Measurements from ENCODE around the gene GALNT5. TPM values are rescaled to one million over a fixed set of nuclear protein-coding genes. Genes with fewer than 3 reads are reported as not detected.
A peak's percentile ranks its signal among the peaks of the same experiment; 100 is the strongest.

Gene GALNT5, protein sequence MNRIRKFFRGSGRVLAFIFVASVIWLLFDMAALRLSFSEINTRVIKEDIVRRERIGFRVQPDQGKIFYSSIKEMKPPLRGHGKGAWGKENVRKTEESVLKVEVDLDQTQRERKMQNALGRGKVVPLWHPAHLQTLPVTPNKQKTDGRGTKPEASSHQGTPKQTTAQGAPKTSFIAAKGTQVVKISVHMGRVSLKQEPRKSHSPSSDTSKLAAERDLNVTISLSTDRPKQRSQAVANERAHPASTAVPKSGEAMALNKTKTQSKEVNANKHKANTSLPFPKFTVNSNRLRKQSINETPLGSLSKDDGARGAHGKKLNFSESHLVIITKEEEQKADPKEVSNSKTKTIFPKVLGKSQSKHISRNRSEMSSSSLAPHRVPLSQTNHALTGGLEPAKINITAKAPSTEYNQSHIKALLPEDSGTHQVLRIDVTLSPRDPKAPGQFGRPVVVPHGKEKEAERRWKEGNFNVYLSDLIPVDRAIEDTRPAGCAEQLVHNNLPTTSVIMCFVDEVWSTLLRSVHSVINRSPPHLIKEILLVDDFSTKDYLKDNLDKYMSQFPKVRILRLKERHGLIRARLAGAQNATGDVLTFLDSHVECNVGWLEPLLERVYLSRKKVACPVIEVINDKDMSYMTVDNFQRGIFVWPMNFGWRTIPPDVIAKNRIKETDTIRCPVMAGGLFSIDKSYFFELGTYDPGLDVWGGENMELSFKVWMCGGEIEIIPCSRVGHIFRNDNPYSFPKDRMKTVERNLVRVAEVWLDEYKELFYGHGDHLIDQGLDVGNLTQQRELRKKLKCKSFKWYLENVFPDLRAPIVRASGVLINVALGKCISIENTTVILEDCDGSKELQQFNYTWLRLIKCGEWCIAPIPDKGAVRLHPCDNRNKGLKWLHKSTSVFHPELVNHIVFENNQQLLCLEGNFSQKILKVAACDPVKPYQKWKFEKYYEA
- total RNA-seq, result 32.4 and 199 TPM in 2 replicates
- polyA plus RNA-seq, result 51.5 and 63.7 TPM in 2 replicates
- 42.5 and 54.5 TPM in 2 replicates for polyA plus RNA-seq (2012)
- polyA minus RNA-seq (ENCODE audit: low replicate concordance), result 12.8 and 17.8 TPM in 2 replicates

DNA sequence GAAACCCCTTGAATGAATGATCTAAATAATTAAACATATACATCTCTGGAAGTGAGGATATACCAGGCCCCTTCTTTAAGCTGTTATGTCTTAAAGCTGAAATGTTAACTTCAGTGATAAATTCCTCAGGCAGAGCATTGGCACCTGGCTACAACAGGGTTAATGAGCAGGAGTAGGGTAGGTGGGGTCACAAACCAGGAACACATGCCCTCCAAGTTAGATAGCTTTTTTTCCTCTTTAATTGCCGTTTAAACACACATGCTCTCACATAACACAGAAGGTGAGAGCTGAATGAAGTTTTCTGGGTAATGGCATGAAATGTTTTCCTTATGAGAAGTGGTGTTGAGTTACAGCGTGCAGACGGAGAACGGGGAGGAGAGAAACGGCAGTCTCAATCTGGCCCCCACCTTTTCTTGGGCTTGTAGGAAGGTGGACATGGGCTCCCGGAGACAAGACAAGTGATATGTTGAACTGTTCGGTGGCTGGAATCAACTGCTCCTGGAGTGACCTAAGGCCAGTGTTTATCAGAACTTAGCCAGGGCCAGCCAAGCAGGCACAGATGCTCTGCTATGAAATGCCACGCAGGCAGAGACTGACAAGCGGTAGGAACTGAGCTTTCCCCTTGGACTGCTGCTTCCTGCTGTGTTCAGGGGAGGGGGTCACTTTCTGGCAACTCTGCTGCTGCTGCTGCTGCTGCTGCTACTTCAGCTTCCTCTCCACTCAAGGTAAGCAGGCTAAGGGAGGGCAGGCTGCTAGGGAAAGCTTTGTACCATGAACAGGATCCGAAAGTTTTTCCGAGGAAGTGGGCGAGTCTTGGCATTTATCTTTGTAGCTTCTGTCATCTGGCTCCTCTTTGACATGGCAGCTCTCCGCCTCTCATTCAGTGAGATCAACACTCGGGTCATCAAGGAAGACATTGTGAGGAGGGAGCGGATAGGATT, at the start of gene GALNT5:
GALNT5 (plus strand) TSS at position 394 of the 941 bp plus-strand sequence; CDS start at position 772, 378 bp downstream.
- Histone ChIP-seq H3K79me2 (ENCODE audit: control insufficient read depth, insufficient read depth, low read length) (peaks cover 16% of the 10 kb centered on the region), H3K27ac (ENCODE audit: insufficient read depth, low read length) (peak within 1 kb of the TSS; percentile 69), H3K36me3 (ENCODE audit: control insufficient read depth, insufficient read depth, low read length) (no peaks in the 10 kb centered on the region), H3K9me3 (ENCODE audit: control insufficient read depth, insufficient read depth, low read depth, low read length) (no peaks in the 10 kb centered on the region), H3K4me3 (replicated peaks in 1 of 4; ENCODE audit: control extremely low read depth in 1 of 4, insufficient read depth in 1 of 4, low read depth in 3 of 4, low read length in 4 of 4) (peak within 1 kb of the TSS; percentile 30 to 76 (median 54)), H3K27me3 (ENCODE audit: control insufficient read depth, insufficient read depth, low read length) (no peaks in the 10 kb centered on the region), H3K4me2 (ENCODE audit: extremely low read depth, insufficient read depth, low read length) (peak within 1 kb of the TSS; percentile 94), H2AFZ (ENCODE audit: low read length) (peak within 1 kb of the TSS; percentile 39), H3K4me1 (ENCODE audit: control insufficient read depth, extremely low read depth, insufficient read depth, low read length) (peaks cover 19% of the 10 kb centered on the region), H3K9ac (ENCODE audit: insufficient read depth, low read length) (peak within 1 kb of the TSS; percentile 1), H4K20me1 (ENCODE audit: control insufficient read depth, extremely low read depth, insufficient read depth, low read length) (no peaks in the 10 kb centered on the region)
- peak; percentile 62 to 81 for DNase-seq (ENCODE audit: low read depth in 2 of 2)
- TF ChIP-seq, protein P1, sequence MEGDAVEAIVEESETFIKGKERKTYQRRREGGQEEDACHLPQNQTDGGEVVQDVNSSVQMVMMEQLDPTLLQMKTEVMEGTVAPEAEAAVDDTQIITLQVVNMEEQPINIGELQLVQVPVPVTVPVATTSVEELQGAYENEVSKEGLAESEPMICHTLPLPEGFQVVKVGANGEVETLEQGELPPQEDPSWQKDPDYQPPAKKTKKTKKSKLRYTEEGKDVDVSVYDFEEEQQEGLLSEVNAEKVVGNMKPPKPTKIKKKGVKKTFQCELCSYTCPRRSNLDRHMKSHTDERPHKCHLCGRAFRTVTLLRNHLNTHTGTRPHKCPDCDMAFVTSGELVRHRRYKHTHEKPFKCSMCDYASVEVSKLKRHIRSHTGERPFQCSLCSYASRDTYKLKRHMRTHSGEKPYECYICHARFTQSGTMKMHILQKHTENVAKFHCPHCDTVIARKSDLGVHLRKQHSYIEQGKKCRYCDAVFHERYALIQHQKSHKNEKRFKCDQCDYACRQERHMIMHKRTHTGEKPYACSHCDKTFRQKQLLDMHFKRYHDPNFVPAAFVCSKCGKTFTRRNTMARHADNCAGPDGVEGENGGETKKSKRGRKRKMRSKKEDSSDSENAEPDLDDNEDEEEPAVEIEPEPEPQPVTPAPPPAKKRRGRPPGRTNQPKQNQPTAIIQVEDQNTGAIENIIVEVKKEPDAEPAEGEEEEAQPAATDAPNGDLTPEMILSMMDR (conservative IDR thresholded peaks at IDR 0.05 in 1 of 2, IDR thresholded peaks at IDR 0.05 in 1 of 2; ENCODE audit: low read depth in 1 of 2, low read length in 2 of 2), result no peak
- no peak for TF ChIP-seq EZH2 (IDR thresholded peaks at IDR 0.05; ENCODE audit: low read length, missing control alignments)

DNA sequence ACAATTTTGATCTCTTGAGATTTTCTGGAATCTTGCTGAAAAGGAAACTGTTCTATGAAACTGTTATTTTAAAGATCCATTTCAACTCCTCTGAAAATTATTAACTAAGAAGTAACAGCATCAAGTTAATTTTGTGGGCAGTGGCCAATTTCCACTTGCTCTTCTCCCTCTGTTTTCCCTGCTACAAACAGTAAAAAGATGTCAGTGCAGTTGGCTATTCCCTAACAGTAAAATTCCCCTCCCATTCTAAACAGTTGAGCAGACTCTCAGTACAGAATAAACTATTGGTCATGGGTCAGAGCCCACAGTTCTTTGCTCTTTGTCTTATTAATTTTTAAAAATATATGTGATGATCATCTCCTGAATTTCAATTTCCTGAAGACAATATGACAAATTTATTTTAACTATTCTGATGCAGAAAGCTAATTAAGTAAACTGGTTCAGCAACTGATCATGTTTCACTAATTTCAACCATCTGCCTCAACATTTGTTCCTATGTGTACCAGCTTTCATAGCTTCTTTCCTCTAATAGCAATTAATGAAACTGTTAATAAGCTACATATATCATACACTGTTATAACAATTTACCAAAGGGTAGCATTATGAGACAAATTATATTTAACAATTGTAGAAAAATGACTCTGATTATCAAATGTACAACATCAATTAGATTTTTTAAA, 41.1 kb upstream of the GALNT5 start:
- no peaks in the 10 kb centered on the region for H3K4me1 ChIP-seq (ENCODE audit: control insufficient read depth, extremely low read depth, insufficient read depth, low read length)
- no peaks in the 10 kb centered on the region for H4K20me1 ChIP-seq (ENCODE audit: control insufficient read depth, extremely low read depth, insufficient read depth, low read length)
- no peaks in the 10 kb centered on the region for H3K36me3 ChIP-seq (ENCODE audit: control insufficient read depth, insufficient read depth, low read length)
- no peaks in the 10 kb centered on the region for H3K79me2 ChIP-seq (ENCODE audit: control insufficient read depth, insufficient read depth, low read length)
- no peak overlapping the region for H2AFZ ChIP-seq (ENCODE audit: low read length)
- H3K27me3 ChIP-seq (ENCODE audit: control insufficient read depth, insufficient read depth, low read length), result no peaks in the 10 kb centered on the region
- H3K4me2 ChIP-seq (ENCODE audit: extremely low read depth, insufficient read depth, low read length), result no peak overlapping the region
- TF ChIP-seq EZH2 (IDR thresholded peaks at IDR 0.05; ENCODE audit: low read length, missing control alignments), result no peak
- TF ChIP-seq, protein P1 (conservative IDR thresholded peaks at IDR 0.05 in 1 of 2, IDR thresholded peaks at IDR 0.05 in 1 of 2; ENCODE audit: low read depth in 1 of 2, low read length in 2 of 2), result no peak
- no peak for DNase-seq (ENCODE audit: low read depth in 2 of 2)
- H3K9ac ChIP-seq (ENCODE audit: insufficient read depth, low read length), result no peak overlapping the region
- H3K27ac ChIP-seq (ENCODE audit: insufficient read depth, low read length), result no peak overlapping the region
- H3K9me3 ChIP-seq (ENCODE audit: control insufficient read depth, insufficient read depth, low read depth, low read length), result no peaks in the 10 kb centered on the region
- H3K4me3 ChIP-seq (replicated peaks in 1 of 4; ENCODE audit: control extremely low read depth in 1 of 4, insufficient read depth in 1 of 4, low read depth in 3 of 4, low read length in 4 of 4), result no peak overlapping the region
